ENCODE measurements around the gene SNX5. TPM values are rescaled to one million over a fixed set of nuclear protein-coding genes. Genes with fewer than 3 reads are reported as not detected.

The SNX5 gene
- total and polyA plus RNA-seq, 2 of the 13 experiments (the other 11 are each of a cell fraction or from before 2014, with no cell fraction given): 664 to 1,040 TPM

DNA sequence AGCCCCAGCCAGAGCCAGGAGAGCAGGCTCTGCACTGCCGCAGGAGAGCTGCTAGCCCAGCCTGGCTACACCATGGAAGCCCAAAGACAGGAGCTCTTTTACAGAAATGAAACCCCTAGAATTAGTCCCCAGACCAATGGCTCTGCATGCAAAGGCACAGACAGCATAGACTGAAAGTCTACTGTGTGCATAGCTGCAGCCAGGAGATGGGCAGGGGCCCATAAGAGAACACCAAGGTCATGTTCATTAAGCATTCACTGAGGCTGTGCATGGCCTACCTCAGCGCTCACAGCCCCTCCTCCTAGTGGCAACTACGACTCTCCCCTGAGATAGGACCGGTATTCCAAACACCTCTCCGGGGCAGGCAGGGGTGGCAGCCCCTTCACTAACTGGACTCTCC lies 34.9 kb downstream of the SNX5 start (continued):
- TF ChIP-seq ZNF496 (CRISPR knock-in tag; IDR thresholded peaks at IDR 0.05; ENCODE audit: insufficient replicate concordance) (no peak), MXI1 (IDR thresholded peaks at IDR 0.05; ENCODE audit: borderline replicate concordance, low read depth, low read length) (no peak), AGO2 (optimal IDR thresholded peaks at IDR 0.05; ENCODE audit: low read depth, low read length) (no peak), PAF1 (CRISPR knock-in tag; IDR thresholded peaks at IDR 0.05) (no peak), ZNF75D (CRISPR knock-in tag; IDR thresholded peaks at IDR 0.05; ENCODE audit: borderline replicate concordance) (no peak), ZBTB3 (CRISPR knock-in tag; IDR thresholded peaks at IDR 0.05; ENCODE audit: borderline replicate concordance, low read depth) (no peak), FOXO1 (CRISPR knock-in tag; IDR thresholded peaks at IDR 0.05) (no peak)
- TF ChIP-seq, protein P1, sequence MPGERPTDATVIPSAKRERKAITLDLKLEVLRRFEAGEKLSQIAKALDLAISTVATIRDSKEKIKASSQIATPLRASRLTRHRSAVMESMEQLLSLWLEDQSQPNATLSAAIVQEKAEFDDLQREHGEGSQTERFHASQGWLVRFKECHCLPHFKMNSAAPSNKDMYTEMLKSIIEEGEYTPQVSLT (CRISPR knock-in tag; IDR thresholded peaks at IDR 0.05; ENCODE audit: borderline replicate concordance, low read depth): no peak
- TF ChIP-seq, protein P2, sequence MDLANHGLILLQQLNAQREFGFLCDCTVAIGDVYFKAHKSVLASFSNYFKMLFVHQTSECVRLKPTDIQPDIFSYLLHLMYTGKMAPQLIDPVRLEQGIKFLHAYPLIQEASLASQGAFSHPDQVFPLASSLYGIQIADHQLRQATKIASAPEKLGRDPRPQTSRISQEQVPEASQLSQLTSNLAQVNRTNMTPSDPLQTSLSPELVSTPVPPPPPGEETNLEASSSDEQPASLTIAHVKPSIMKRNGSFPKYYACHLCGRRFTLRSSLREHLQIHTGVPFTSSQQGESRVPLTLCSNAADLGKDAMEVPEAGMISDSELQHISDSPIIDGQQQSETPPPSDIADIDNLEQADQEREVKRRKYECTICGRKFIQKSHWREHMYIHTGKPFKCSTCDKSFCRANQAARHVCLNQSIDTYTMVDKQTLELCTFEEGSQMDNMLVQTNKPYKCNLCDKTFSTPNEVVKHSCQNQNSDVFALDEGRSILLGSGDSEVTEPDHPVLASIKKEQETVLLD (CRISPR knock-in tag; IDR thresholded peaks at IDR 0.05; ENCODE audit: low read depth): no peak
- TF ChIP-seq, protein P3, sequence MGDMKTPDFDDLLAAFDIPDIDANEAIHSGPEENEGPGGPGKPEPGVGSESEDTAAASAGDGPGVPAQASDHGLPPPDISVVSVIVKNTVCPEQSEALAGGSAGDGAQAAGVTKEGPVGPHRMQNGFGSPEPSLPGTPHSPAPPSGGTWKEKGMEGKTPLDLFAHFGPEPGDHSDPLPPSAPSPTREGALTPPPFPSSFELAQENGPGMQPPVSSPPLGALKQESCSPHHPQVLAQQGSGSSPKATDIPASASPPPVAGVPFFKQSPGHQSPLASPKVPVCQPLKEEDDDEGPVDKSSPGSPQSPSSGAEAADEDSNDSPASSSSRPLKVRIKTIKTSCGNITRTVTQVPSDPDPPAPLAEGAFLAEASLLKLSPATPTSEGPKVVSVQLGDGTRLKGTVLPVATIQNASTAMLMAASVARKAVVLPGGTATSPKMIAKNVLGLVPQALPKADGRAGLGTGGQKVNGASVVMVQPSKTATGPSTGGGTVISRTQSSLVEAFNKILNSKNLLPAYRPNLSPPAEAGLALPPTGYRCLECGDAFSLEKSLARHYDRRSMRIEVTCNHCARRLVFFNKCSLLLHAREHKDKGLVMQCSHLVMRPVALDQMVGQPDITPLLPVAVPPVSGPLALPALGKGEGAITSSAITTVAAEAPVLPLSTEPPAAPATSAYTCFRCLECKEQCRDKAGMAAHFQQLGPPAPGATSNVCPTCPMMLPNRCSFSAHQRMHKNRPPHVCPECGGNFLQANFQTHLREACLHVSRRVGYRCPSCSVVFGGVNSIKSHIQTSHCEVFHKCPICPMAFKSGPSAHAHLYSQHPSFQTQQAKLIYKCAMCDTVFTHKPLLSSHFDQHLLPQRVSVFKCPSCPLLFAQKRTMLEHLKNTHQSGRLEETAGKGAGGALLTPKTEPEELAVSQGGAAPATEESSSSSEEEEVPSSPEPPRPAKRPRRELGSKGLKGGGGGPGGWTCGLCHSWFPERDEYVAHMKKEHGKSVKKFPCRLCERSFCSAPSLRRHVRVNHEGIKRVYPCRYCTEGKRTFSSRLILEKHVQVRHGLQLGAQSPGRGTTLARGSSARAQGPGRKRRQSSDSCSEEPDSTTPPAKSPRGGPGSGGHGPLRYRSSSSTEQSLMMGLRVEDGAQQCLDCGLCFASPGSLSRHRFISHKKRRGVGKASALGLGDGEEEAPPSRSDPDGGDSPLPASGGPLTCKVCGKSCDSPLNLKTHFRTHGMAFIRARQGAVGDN (CRISPR knock-in tag; IDR thresholded peaks at IDR 0.05): 0 out of 2 replicates have a peak, but pooled peaks have one; percentile 13
- TF ChIP-seq, protein P4, sequence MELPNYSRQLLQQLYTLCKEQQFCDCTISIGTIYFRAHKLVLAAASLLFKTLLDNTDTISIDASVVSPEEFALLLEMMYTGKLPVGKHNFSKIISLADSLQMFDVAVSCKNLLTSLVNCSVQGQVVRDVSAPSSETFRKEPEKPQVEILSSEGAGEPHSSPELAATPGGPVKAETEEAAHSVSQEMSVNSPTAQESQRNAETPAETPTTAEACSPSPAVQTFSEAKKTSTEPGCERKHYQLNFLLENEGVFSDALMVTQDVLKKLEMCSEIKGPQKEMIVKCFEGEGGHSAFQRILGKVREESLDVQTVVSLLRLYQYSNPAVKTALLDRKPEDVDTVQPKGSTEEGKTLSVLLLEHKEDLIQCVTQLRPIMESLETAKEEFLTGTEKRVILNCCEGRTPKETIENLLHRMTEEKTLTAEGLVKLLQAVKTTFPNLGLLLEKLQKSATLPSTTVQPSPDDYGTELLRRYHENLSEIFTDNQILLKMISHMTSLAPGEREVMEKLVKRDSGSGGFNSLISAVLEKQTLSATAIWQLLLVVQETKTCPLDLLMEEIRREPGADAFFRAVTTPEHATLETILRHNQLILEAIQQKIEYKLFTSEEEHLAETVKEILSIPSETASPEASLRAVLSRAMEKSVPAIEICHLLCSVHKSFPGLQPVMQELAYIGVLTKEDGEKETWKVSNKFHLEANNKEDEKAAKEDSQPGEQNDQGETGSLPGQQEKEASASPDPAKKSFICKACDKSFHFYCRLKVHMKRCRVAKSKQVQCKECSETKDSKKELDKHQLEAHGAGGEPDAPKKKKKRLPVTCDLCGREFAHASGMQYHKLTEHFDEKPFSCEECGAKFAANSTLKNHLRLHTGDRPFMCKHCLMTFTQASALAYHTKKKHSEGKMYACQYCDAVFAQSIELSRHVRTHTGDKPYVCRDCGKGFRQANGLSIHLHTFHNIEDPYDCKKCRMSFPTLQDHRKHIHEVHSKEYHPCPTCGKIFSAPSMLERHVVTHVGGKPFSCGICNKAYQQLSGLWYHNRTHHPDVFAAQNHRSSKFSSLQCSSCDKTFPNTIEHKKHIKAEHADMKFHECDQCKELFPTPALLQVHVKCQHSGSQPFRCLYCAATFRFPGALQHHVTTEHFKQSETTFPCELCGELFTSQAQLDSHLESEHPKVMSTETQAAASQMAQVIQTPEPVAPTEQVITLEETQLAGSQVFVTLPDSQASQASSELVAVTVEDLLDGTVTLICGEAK (IDR thresholded peaks at IDR 0.05): no peak
- TF ChIP-seq, protein P4 (CRISPR knock-in tag; IDR thresholded peaks at IDR 0.05): no peak
